NCI-H345 treated with DMSO at 0.1 percent for 48 hours (cell line): ENCODE data around the gene MAN1A1.
A peak's percentile ranks its signal among the peaks of the same experiment; 100 is the strongest.

Experiments used
- DNase-seq: peaks from one replicate; lab custom pipeline; 2025; ENCODE audit not compliant: unreplicated experiment; lab: John Stamatoyannopoulos, UW

The MAN1A1 gene

DNA sequence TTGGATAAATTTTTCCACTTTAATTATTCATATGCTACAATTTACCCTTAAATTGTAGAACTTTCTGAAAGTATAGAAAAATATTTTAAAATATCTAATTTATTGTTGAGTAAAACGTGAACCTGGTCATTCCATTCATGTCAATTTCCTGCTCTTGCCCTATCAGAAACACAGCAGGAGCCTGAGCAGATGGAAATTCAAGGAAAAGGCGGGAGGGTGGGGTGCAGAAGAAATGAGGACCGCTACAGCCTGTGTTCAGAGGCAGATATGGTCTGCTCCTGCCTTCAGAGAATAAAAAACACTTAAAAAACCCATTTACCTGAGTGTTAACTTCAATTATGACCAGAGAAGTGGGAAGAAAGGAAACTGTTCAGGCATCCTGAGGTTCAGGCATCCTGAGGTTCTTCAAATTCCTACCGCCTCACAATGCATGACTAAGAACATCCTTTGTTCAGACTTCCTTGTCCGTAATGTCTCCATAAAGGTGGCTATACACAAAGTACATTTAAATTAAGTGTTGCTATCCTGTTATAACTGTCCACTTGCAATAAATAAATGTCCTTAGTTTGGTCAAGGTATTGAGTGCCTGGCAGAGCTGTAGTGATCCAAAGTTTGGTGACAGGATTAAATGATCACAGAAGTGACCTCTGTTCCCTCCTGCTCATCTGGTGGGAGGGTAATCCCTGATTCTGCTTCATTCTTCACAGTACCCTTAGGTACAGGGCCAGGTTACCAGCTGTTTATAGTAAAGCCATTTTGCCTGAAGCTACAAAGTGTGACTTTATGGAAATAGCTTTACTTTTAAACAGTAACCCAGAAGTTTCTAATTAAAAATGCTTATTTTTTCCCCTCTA, 109.1 kb downstream of the MAN1A1 start:
- DNase-seq: no peak

DNA sequence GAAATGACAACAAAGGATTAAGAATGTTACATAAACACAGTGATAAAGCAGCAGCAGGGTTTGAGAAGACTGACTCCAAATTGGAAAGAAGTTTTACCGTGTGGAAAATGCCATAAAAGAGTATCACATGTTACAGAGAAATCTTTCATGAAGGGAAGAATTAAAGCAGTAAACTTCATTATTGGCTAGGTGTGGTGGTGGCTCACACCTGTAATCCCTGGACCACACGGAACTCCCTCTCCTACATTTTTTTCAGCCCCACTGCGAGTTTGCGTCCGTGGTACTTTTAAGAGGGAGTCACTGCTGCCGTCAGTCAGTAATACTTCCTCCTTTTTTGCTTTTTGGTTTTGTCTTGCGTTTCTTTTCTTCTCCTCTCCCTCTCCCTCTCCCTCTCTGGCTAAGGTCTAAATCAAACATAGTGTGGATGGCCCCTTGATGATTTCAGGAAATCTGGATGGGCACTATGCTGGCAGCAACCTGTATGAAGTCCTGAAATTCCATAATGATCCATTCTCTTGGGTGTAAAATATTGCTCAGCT, 112.3 kb downstream of the MAN1A1 start:
- peak; percentile 20 for DNase-seq

DNA sequence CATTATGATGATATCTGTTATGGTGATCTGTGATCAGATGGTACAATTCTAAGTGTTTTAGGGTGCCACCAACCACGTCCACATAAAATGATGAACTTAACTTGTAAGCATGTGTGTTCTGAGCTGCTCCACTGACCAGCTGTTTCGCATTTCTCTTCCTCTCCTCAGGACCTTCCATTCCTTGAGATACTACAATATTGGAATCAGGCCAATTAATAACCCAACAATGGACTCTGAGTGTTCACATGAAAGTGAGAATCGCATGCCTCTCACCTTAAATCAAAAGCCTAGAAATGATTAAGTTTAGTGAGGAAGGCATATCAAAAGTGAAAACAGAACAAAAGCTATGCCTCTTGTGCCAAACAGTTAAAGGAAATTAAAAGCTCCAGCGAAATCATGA, 114.6 kb downstream of the MAN1A1 start:
- no peak for DNase-seq

DNA sequence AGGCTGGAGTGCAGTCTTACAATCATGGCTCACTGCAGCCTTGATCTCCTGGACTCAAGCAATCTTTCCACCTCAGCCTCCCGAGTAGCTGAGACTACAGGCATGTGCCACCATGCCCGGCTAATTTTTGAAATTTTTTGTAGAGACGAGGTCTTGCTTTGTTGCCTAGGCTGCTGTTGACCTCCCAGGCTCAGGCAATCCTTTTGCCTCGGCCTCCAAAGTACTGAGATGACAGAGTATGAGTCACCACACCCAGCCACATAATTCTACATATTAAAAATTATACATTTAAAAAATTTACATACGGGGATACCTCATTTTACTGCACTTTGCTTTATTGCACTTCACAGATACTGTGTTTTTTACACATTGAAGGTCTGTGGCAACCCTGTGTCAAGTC, 115.1 kb downstream of the MAN1A1 start:
- no peak for DNase-seq

DNA sequence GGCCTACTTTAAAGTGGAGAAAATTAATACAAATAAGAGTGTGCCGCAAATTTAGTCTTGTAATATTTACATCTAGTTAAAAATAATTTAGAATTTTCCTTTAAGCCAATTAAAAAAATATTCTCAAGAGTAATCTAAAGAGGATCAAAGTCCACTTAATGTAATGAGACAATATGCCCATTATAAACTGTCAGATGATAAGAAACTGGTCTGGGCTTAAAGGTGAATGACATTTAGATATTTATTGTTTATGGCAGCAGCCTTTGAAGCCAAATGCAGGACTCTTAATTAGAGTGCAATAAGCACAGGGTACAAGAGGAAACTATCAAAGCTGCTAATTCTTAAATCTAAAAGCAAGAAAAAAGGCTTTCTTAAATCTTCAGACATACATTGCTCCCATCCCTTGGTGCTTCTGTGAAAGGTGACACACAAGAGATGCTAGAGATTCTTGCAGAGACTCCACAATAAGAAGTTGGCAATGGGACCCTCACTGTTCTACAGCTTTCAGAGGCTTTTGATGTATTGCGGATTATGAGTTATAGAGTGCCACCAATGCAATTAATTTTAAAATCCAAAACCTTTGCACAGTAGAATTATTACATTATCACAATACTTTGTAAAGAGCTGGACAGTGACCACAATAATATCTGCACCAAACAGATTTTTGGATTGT, 116.1 kb downstream of the MAN1A1 start:
- no peak for DNase-seq

DNA sequence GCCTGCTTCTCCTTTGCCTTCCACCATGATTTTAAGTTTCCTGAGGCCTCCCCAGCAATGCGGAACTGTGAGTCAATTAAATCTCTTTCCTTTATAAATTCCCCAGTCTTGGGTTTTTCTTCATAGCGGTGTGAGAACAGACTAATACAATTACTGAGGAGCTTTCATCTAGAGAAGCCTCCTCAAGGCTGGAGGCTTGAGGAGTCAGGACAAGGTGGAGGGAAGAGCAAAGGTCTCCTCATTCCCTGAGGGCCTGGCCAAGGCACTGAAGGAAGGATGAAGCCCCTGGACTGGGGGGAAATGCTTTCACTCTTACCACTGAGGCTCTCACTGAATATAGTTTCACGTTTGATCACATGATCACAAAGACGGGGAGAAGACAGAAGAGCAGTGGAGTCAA, 118.2 kb downstream of the MAN1A1 start:
- DNase-seq: no peak

DNA sequence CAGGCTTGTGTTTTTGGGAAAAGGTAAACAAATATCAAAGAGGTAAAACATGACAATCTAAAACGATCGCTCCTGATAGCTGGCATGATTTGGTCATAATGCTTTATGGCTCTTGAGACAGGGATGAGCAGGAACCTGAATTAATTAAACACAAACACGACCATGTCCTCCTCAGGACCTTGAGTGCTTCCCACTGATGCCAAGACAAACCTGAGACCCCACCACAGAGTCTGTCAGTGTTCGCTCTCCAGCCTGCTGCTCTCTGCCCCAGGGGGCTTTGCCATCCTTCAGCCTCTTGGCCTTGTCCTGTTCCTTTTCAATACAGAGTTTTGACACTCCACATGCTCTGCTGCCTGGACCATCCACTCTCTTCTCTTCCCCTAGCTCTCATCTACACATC, 119.4 kb downstream of the MAN1A1 start:
- no peak for DNase-seq

- DNase-seq: no peak
These were observed 122.2 kb downstream of the MAN1A1 start for GRCh38 chr6:119227377-119227776.

DNA sequence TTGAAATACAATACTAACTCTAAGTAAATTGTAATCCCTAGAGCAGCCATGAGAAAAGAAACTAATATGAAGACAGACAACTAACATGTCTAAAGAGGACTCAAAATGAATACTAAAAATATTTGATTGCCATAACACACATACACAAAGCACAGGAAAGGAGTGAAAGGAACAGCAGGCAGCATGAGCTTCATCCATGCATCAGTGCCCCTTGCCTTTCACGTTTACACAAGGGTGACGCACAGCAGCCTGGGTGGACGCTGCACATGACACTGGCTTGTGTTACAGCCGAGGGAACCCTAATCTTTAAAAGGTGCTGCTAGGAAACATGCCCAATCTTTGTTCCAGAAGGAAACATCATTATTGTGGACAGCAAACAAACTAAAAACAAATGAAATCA, 123.5 kb downstream of the MAN1A1 start:
- peak; percentile 78 for DNase-seq

GRCh38 chr6:119224095-119224701, 125.4 kb downstream of the MAN1A1 start:
- peak; percentile 43 for DNase-seq

DNA sequence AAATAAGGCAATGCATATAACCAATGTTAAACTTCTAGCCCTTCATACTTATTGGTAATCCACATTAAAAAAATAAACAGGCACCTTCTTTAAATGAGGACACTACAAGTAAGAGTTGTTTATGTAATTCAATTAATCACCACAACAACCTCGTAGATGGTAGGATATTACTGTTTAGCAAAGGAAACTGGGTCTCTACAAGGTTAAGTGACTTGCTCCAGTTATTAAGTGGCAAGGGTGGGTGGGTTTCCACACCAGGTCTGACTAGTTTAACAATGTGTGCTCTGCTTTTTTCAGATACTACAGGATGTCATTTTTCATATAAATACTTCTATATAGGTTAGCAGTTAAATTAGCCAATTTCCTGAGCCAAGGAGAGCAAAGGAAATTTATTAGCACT, 129.1 kb downstream of the MAN1A1 start:
- no peak for DNase-seq

DNA sequence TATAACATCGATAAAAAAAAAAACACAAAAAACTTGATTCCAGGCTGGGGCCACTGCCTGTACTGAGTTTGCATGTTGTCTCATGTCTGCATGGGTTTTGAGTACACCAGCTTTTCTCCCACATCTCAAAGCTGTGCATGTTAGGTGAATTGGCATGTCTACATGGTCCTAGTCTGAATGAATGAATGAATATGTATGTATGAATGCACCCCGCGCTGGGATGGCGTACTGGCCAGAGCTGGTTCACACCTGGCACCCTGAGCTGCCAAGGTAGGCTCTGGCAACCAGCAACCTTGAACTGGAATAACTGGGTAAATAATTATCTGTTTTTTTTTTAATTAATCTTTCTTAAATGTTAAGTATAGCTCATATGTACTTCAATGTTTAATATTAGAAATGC, 131.0 kb downstream of the MAN1A1 start:
- DNase-seq: no peak

DNA sequence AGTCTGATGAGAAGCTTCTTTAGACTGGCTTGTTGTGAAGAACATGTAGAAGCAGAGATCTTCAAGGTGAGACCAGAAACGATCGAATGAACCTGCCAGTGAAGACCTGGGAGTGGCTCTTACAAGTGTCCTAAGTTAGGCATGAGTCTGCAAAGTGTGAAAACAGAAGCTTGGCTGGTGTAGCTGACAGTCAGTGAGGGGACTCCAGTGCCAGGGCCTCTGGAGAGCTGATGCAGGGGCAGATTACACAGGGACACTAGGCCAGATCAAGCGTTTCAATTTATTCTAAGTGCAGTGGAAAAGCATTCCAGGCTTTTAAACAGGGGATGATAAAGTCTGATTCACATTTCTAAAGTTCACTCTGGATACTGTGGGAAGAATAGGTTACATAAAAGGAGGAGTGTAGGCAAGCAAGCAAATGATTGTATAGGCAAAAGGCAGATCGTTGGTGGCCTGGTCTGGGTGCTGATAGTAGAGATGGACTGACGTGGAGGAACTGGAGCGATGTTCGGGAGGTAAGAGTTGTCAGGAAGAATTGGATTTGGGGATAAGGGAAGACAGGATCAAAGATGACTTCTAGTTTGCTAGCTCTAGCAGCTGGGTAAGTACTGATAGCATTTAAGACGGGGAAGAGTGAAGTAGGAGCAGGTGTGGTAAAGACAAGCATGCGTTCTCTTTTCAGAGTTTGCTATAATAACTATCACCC, 133.5 kb downstream of the MAN1A1 start:
- DNase-seq: no peak

GRCh38 chr6:119215309-119215708, 134.3 kb downstream of the MAN1A1 start:
- DNase-seq: no peak

GRCh38 chr6:119210596-119210995, 139.0 kb downstream of the MAN1A1 start:
- no peak for DNase-seq

DNA sequence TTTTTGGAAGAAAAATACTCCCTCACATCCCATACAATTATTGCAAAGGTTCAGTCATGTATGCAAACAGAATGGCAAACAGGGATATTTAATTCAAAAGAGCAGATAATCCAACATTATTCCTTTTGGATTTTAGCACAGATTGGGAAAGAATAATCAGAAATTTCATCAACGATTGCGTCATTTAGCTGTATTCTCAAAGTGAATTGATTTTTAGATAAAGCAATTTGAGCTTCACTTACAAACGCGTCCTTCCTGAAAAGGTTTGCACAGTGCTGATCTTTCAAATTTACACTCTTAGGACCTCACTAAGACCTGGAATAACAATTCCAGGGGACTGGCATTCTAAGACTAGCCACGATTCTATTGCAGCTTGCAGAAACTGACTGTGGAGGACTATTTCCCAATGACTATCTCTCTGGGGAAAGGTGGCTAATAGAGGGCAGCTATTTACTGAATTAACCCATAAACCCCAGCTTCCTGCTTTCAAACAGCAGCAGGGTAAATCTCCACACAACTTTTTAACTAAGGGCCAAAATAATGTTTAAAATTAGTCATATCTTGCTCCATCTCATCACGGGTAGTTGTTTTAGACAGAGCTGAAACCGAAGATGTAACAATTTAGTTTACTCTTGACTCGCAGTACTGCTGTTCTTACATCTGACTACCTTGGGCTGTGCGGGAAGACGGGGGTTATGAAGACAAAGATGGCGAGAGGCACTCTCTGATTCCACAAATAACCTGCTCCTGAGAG, 139.9 kb downstream of the MAN1A1 start:
- DNase-seq: no peak

- DNase-seq: no peak
These were observed 141.4 kb downstream of the MAN1A1 start for GRCh38 chr6:119207971-119208725.

DNA sequence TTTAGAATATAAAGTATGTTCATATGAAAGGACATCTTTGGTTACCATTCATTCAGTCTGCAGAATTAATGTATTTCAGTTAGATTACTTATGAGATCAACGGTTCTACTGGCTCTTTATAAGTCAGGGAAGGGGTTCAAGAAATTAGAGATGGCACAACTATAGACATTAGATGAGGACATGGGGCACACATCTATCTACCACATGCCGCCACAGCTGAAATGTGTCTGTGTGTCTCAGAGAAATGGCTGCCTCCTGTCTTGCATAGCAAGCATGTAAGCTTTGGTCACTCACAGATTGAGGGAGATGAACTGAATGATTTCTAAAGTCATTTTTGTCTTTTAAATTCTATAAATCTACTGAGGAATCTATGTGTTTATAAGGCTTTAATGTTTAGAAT, 142.2 kb downstream of the MAN1A1 start:
- DNase-seq: no peak

- no peak for DNase-seq
These were observed 143.5 kb downstream of the MAN1A1 start for GRCh38 chr6:119205911-119206618.
